H9 (cell line): Measurements from ENCODE around the gene JAK1. TPM values are rescaled to one million over a fixed set of nuclear protein-coding genes. Genes with fewer than 3 reads are reported as not detected.

Experiments used
- DNase-seq: peaks from one replicate; pipeline ENCODE4 v3.0.0-alpha.2; 2017
- H2AFZ ChIP-seq: one replicate; pipeline ENCODE4 v1.6.1; 2013; ENCODE audit warnings: mild to moderate bottlenecking, low read length, control low read depth, moderate library complexity
- H2AK5ac ChIP-seq: 2 replicates; pipeline ENCODE4 v1.6.1; 2013; ENCODE audit warnings: low read length, control low read depth, mixed read lengths; ENCODE audit not compliant: insufficient read length
- H2BK120ac ChIP-seq: one replicate; pipeline ENCODE4 v1.6.1; 2013; ENCODE audit warnings: low read depth, mild to moderate bottlenecking, low read length, control low read depth, inconsistent platforms; ENCODE audit not compliant: poor library complexity, severe bottlenecking
- H2BK12ac ChIP-seq: 2 replicates; pipeline ENCODE4 v1.6.1; 2013; ENCODE audit warnings: low read length, control low read depth, mixed read lengths, low read depth; ENCODE audit not compliant: insufficient read length
- H2BK15ac ChIP-seq: 2 replicates; pipeline ENCODE4 v1.6.1; 2013; ENCODE audit warnings: low read depth, low read length, control low read depth
- H2BK20ac ChIP-seq: one replicate; pipeline ENCODE4 v1.6.1; 2013; ENCODE audit warnings: low read depth, mild to moderate bottlenecking, low read length, control low read depth, inconsistent platforms; ENCODE audit not compliant: poor library complexity, severe bottlenecking
- H2BK5ac ChIP-seq: 2 replicates; pipeline ENCODE4 v1.6.1; 2013; ENCODE audit warnings: low read length, control low read depth, mixed read lengths; ENCODE audit not compliant: insufficient read length
- H3K14ac ChIP-seq: 2 replicates; pipeline ENCODE4 v1.6.1; 2013; ENCODE audit warnings: low read length, control low read depth; ENCODE audit not compliant: insufficient read depth
- H3K18ac ChIP-seq: 2 replicates; pipeline ENCODE4 v1.6.1; 2013; ENCODE audit warnings: low read depth, mild to moderate bottlenecking, mixed read lengths, low read length, control low read depth; ENCODE audit not compliant: insufficient read length
- H3K23ac ChIP-seq: 2 replicates; pipeline ENCODE4 v1.6.1; 2013; ENCODE audit warnings: low read length, control low read depth, mixed read lengths, low read depth; ENCODE audit not compliant: insufficient read length
- H3K23me2 ChIP-seq: 2 replicates; pipeline ENCODE4 v1.6.1; 2013; ENCODE audit warnings: low read depth, mild to moderate bottlenecking, mixed read lengths, low read length, control low read depth; ENCODE audit not compliant: insufficient read length, poor library complexity, severe bottlenecking
- H3K27ac ChIP-seq: 2 replicates; pipeline ENCODE4 v1.5.1; 2013; ENCODE audit warnings: low read length, control low read depth, mixed read lengths, low read depth; ENCODE audit not compliant: insufficient read length
- H3K27me3 ChIP-seq: 2 replicates; pipeline ENCODE4 v1.6.1; 2013; ENCODE audit warnings: low read length, control low read depth, inconsistent platforms; ENCODE audit not compliant: insufficient read depth
- H3K4ac ChIP-seq: 2 replicates; pipeline ENCODE4 v1.6.1; 2013; ENCODE audit warnings: low read depth, mild to moderate bottlenecking, control low read depth, inconsistent platforms, low read length, moderate library complexity
- H3K4me1 ChIP-seq: 2 replicates; pipeline ENCODE4 v1.6.1; 2013; ENCODE audit warnings: low read length, control low read depth, inconsistent platforms; ENCODE audit not compliant: insufficient read depth
- H3K4me2 ChIP-seq: 2 replicates; pipeline ENCODE4 v1.6.1; 2013; ENCODE audit warnings: low read length, control low read depth, mixed read lengths; ENCODE audit not compliant: insufficient read length, insufficient read depth
- H3K56ac ChIP-seq: 2 replicates; pipeline ENCODE4 v1.6.1; 2013; ENCODE audit warnings: low read depth, mild to moderate bottlenecking, mixed read lengths, low read length, control low read depth; ENCODE audit not compliant: insufficient read length
- H3K79me1 ChIP-seq: 2 replicates; pipeline ENCODE4 v1.6.1; 2013; ENCODE audit warnings: low read depth, mild to moderate bottlenecking, moderate library complexity, low read length, control low read depth, inconsistent platforms; ENCODE audit not compliant: insufficient read depth, poor library complexity, severe bottlenecking
- H3K79me2 ChIP-seq: 2 replicates; pipeline ENCODE4 v1.6.1; 2013; ENCODE audit warnings: low read length, control low read depth, inconsistent platforms; ENCODE audit not compliant: insufficient read depth
- H3K9ac ChIP-seq: 2 replicates; pipeline ENCODE4 v1.6.1; 2013; ENCODE audit warnings: low read length, control low read depth, mixed read lengths; ENCODE audit not compliant: insufficient read length; ENCODE audit errors: extremely low read depth
- H3K9me3 ChIP-seq: one replicate; pipeline ENCODE4 v1.6.1; 2013; ENCODE audit warnings: low read depth, low read length, inconsistent platforms; ENCODE audit not compliant: control insufficient read depth
- H3T11ph ChIP-seq: one replicate; pipeline ENCODE4 v1.6.1; 2013; ENCODE audit warnings: mild to moderate bottlenecking, low read length, control low read depth, inconsistent platforms
- H4K20me1 ChIP-seq: one replicate; pipeline ENCODE4 v1.6.1; 2013; ENCODE audit not compliant: control insufficient read depth, insufficient read length, insufficient read depth
- H4K5ac ChIP-seq: 2 replicates; pipeline ENCODE4 v1.6.1; 2013; ENCODE audit warnings: low read depth, mild to moderate bottlenecking, mixed read lengths, low read length, control low read depth; ENCODE audit not compliant: insufficient read length
- H4K8ac ChIP-seq: replicated peaks from 2 replicates; pipeline ENCODE4 v1.6.1; 2013; ENCODE audit warnings: low read length, control low read depth, mixed read lengths, low read depth; ENCODE audit not compliant: insufficient read length
- H4K91ac ChIP-seq: 2 replicates; pipeline ENCODE4 v1.6.1; 2013; ENCODE audit warnings: low read depth, mild to moderate bottlenecking, moderate library complexity, mixed read lengths, low read length, control low read depth; ENCODE audit not compliant: insufficient read length
- H3K27ac Mint-ChIP-seq, 3 experiments: 2 replicates in 2 of 3; 3 replicates in 1 of 3; pipeline ENCODE4 v1.8.0; 2020 to 2021; ENCODE audit warnings: mixed read lengths in 3 of 3, mild to moderate bottlenecking in 1 of 3, moderate library complexity in 1 of 3
- H3K27me3 Mint-ChIP-seq: 2 replicates; pipeline ENCODE4 v1.8.0; 2021; ENCODE audit warnings: low read depth, mild to moderate bottlenecking, moderate library complexity, mixed read lengths
- H3K36me3 Mint-ChIP-seq, 3 experiments: 2 replicates in 2 of 3; 3 replicates in 1 of 3; pipeline ENCODE4 v1.8.0; 2020 to 2021; ENCODE audit warnings: low read depth in 3 of 3, mixed read lengths in 3 of 3; ENCODE audit not compliant: insufficient read depth in 1 of 3
- H3K4me1 Mint-ChIP-seq, 2 experiments: 2 replicates each; pipeline ENCODE4 v1.8.0; 2020; ENCODE audit warnings: mixed read lengths in 2 of 2
- H3K4me3 Mint-ChIP-seq, 2 experiments: 2 replicates in 1 of 2; 3 replicates in 1 of 2; pipeline ENCODE4 v1.8.0; 2020 to 2021; ENCODE audit warnings: mild to moderate bottlenecking in 2 of 2, mixed read lengths in 2 of 2, moderate library complexity in 1 of 2
- H3K9me3 Mint-ChIP-seq, 2 experiments: 2 replicates in 1 of 2; 3 replicates in 1 of 2; pipeline ENCODE4 v1.8.0; 2020; ENCODE audit warnings: mild to moderate bottlenecking in 2 of 2, mixed read lengths in 2 of 2, moderate library complexity in 1 of 2
- WGBS: extraction: QIAGEN DNeasy Blood & Tissue Kit; methylation state at CpG from one replicate; pipeline ENCODE4 v1.1.7; 2013; ENCODE audit warnings: missing lambda C conversion rate, low lambda C conversion rate, mixed read lengths; ENCODE audit not compliant: insufficient read length; ENCODE audit errors: extremely low coverage; 5-methylcytosine and 5-hydroxymethylcytosine counted together
- total RNA-seq: library from RNA; stranded (reverse); gene quantifications from 2 replicates; pipeline ENCODE4 v1.2.1, GENCODE V29; 2021
- TF ChIP-seq, protein P1 (sequence below): fragments of 200-600 bp; sonication (generic); conservative IDR thresholded peaks from 3 replicates; pipeline ENCODE4 v1.8.0; 2021; ENCODE audit warnings: antibody characterized with exemption, mild to moderate bottlenecking

JAK1 gene
- total RNA-seq, 1 experiment from 2014 or later, result 12.8 TPM

DNA sequence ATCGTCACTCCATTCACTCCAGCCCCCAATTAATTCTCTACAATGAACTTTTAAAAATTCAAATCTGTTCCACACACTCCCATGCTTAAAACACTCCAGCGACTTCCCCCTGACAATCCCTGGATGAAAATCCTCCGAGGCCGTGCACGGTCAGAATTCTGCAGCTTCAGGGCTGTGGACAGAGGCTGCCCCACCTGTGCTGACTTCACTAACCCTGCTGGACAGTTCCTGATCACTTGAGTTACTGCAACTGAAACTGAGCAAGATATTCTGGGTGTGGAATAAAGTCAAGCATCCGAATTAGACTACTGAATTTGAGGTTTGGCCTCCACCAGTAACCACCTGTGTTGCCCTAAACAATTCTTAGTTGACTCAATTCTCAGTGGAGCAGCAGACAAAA, 1.0 kb upstream of the JAK1 start:
- Histone ChIP-seq H3K9me3 (no peaks in the 10 kb centered on the region), H4K8ac (no peak overlapping the region), H3K27ac (no peak overlapping the region), H3K4me1 (peaks cover 3% of the 10 kb centered on the region; the same call in 1 of the 2 replicates), H3K9ac (no peak overlapping the region), H2AK5ac (no peak overlapping the region), H3K79me1 (no peaks in the 10 kb centered on the region), H3K18ac (no peak overlapping the region), H2BK20ac (no peak overlapping the region), H2BK120ac (no peak overlapping the region), H2AFZ (no peak overlapping the region), H3K79me2 (no peaks in the 10 kb centered on the region; the same call in 1 of the 2 replicates), H3T11ph (no peak overlapping the region), H3K27me3 (peaks cover 2% of the 10 kb centered on the region; the same call in 1 of the 2 replicates), H3K23me2 (peaks cover 8% of the 10 kb centered on the region), H3K23ac (no peak overlapping the region), H4K91ac (no peak overlapping the region), H3K56ac (no peak overlapping the region), H4K20me1 (no peaks in the 10 kb centered on the region), H3K4ac (no peak overlapping the region), H3K14ac (no peak overlapping the region), H2BK5ac (no peak overlapping the region), H4K5ac (no peak overlapping the region), H2BK12ac (no peak overlapping the region), H2BK15ac (no peak overlapping the region), H3K4me2 (no peak overlapping the region)
- Mint-ChIP-seq H3K36me3 (peaks cover 0 to 2% (median 0%) of the 10 kb centered on the region in 3 experiments; a peak in 1 of 7 replicates), H3K27me3 (peaks cover 37% of the 10 kb centered on the region), H3K27ac (no peak overlapping the region), H3K4me1 (peaks cover 18 to 19% of the 10 kb centered on the region in 2 experiments), H3K9me3 (no peaks in the 10 kb centered on the region), H3K4me3 (peak overlapping the region; percentile 81 to 87)
- TF ChIP-seq, protein P1, sequence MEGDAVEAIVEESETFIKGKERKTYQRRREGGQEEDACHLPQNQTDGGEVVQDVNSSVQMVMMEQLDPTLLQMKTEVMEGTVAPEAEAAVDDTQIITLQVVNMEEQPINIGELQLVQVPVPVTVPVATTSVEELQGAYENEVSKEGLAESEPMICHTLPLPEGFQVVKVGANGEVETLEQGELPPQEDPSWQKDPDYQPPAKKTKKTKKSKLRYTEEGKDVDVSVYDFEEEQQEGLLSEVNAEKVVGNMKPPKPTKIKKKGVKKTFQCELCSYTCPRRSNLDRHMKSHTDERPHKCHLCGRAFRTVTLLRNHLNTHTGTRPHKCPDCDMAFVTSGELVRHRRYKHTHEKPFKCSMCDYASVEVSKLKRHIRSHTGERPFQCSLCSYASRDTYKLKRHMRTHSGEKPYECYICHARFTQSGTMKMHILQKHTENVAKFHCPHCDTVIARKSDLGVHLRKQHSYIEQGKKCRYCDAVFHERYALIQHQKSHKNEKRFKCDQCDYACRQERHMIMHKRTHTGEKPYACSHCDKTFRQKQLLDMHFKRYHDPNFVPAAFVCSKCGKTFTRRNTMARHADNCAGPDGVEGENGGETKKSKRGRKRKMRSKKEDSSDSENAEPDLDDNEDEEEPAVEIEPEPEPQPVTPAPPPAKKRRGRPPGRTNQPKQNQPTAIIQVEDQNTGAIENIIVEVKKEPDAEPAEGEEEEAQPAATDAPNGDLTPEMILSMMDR, result no peak
- WGBS, result no CpG with 5 or more reads among the region's 6 CpGs
- DNase-seq, result no peak
